Activated naive CD4-positive, alpha-beta T cell treated with anti-CD3 and anti-CD28 coated beads, Interleukin-2, amount 50 U/mL, for 16 hours (primary cell): ENCODE measurements around the gene KRIT1.
"Not testable (repeated sequence)": the region's sequence is repeated elsewhere in the genome, so short reads cannot be mapped to it uniquely, and the experiment has no call there.

Source experiments
- DNase-seq: peaks from one replicate; pipeline ENCODE4 v3.0.0-alpha.2; 2020

Gene KRIT1

DNA sequence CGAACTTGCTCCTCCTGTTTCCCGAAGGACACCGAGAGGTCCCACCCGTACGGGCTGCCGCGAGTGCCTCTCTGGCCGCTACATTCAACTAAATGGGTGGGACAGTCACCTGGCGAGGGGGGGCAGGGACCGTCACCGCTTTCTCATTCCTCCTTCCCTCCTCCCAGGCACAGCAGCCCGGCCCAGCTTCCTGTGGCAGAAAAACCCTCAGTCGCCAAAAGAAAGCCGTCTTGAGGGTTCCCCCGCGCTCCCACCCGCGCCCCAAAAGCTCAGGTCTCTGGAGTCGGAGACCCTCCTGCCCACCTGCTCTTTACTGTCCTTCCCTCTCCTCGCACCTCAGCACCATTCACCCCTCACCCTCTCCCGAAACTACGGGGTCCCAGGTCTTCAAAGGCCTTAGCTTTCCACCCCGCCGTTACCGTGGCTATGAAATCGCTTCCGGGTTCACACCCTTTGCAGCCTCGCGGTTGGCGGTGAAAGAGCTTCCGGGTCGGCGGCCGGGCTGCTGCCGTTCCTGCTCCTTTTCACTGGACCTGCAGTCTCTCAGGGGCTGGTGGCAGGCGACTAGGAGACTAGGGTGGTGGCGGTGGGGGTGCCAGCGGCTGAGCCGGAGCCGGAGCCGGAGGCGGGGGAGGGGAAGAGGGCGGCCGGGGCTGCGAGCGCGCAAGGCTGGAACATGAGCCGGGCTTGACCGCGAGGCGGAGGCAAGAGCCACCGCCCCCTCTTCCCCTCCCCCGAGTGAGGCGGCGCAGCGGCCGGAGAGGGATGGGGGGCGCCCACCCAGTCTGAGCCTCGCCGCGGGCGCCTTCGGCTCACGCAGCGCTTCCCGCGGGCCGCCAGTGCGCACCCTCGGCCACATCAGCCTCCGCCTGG, at the start of gene KRIT1, which contains the start of gene ANKIB1:
TSS of gene KRIT1 (minus strand) at position 428 of the 873 bp plus-strand sequence. CDS start 3,779 bp downstream, outside the sequence.
TSS of gene ANKIB1 (plus strand) at position 488 of the 873 bp plus-strand sequence. CDS start 49,005 bp downstream, outside the sequence.
- DNase-seq, result peak; percentile 86

DNA sequence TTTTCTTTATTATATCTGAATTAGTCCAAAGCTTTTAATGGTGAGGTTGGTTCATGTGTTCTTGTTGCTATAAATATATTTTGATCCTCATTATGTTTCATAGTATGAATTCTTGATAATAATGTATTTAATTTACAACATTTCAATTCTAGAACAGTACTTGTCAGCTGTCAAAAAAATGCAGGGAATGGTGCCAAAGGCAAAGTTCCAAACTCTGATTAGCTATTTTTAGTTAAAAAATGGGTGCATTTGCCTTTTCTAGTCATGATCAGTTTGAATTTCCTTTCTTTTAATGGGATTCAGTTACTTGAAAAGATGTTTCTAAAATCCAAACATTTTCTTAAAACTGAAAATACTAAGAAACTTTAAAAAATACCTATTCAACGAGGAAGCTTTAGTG, 49.7 kb upstream of the KRIT1 start:
- no peak for DNase-seq

DNA sequence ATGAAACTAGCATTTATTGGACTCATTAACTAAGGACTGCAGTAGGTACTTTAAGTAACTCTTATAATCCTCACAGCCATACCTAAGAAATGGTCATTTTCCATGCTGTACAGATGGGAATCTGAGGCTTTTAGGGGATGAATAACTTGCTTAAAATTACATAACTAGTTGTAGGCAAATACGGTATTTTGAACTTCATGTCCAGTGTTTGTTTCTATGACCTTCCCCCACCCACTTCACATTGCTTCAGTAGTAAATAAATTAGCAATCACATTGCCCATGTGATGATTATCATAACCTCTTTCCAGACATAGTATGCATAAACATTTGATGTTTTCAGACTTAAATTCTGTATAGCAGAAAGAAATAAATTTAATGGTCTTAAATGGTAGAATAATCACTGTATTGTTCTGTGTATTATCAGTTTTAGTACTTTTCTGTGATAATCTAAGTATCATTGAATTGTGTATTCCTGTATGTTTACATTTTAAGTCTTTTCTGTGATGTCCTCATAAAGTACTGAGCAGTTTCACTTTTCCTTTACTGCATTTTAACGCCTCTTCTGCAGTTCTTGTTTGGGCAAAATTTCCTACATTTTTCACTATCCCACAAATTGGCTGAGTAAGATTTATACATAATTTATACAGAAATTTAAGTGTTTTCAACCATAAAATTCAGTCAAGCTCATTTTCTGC, 48.3 kb upstream of the KRIT1 start:
- DNase-seq, result no peak

DNA sequence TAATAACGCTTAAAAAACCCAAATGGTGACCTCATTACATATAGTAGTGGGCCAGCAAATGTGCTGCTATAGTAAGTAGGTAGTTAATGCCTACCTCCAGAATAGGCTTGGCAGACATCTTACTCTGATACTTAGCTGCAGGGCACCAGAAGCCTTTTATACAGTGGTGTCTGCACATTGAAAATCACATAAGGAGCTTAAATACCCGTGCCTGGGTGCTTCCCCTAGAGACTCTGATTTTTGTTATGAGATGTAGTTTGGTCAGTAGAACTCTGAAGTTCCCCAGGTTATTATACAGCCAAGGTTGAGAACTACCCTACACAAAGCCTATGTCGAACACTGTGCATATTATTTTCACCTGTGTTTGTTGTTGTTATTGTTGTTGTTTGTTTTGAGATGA, 47.3 kb upstream of the KRIT1 start:
- DNase-seq, result no peak

DNA sequence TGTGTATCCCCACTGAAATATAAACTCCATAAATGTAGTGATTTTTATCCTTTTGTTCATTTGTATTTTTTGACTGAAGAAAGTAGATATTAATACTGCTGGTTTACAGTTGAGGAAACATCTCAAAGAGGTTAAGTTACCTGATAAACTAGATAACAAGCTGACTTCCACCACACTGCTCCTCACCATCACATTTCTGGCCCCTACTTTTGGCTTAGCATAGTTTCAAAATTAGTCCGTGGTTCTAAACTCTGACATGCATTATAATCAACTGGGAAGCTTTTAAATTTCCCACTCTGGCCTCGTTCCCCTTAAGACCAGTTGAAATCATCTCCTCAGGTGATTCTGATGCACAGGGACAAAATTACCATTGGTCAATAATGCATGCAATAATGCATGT, 43.6 kb upstream of the KRIT1 start:
- DNase-seq, result no peak

DNA sequence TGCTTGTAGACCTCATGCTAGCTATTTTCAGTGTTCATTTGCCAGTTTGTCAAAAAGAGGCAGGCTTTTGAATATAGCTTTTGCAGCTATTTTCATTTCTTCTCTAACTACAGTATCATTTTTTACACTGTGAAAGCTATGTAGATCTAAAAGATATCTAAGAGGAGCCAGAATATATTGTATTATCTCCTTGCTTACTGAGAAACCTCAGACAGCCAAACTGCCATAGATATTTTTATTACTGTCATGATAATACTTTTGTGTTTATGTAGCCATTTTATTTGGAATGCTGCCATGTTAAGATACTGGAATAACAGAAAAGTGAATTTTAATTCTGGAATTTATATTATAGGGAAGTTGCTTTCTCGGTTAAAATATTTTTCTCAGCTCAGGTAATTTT, 37.2 kb upstream of the KRIT1 start:
- no peak for DNase-seq

DNA sequence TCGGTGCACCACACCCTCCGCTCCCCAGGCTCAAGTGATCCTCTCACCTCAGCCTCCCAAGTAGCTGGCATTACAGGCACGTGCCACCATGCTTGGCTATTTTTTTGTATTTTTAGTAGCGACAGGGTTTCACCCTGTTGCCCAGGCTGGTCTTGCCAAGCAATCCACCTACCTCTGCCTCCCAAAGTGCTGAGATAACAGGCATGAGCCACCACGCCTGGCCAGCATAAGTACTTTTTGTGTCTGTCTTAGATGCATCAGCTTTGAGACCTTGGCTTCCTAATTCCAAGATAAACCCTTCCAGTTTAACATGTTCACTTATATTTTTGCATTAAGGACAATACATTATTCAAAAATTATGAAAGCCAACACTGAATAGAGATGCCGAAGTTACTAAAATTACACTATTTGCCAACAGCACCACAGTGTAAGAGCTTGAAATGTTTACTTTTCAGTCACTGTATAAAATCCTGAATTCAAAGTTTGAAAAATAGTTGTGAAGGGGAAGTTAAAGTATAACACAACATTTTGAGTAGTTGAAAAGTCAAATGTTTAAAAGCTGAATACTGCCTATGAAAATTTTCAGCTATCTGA, 36.6 kb upstream of the KRIT1 start:
- DNase-seq, result no peak

DNA sequence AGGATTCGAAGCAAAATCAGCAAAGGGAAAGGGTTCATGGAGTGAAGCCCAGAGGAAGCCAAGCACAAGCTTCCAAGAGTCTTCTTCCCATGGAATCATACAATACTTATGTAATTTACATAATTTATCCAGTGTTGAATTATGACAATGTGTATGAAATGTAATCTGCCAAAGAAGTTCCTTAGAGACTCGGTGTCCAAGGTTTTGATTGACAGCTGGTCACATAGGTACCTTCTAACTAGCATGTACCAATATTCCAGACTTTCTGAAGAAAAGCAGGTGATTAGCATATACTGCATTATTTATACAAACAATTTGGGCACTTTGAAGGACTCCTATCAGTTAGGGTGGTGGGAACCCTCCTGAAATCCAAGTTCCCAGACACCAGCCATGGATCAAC, 35.3 kb upstream of the KRIT1 start:
- no peak for DNase-seq

DNA sequence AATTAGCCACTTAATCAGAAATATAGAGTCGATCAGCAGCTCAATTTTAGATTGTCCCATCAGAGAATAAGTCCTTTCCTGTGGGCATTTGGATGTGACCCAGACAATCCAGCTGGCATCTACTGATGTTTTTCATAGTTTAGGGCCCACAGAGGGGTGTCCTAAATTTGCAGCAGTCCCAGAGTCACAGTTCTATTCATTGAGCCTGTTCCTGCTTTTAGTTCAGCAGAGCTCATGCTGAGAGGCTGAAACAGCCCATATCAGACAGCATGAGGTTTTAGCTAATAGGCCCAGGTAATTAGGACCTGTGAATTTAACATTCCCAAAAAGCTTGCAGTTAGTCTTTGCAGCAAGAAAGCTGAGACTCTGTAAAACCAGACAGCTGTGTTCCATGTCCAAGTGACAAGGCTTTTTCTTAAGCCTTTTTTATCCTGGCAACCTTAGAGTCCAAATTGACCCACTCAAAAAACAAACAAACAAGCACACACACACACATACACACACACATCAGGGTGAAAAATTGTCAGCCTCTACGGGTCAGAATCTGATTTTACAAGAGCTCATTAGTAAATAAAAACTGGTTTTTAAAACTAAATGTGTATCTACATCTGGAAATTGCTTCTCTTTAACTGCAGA, 33.8 kb upstream of the KRIT1 start:
- no peak for DNase-seq

DNA sequence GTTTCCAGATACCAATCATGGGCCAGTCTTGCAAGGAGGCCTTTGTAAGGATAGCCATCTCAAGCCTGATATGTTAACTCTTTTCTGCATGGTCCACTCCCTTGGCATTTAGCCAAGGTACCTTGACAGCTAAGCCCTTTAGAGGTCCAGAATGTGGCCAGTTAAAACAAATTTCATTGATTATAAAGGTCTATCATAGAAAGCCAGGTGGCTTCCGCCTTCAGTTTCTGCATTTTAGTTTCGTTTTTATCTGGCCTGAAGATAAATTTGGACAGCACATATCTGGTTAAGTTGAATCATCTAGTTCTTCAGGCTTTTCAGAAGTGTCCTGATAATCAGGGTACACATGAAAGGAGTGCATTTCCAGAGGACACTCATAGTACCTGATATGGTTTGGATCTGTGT, 30.7 kb upstream of the KRIT1 start:
- no peak for DNase-seq

DNA sequence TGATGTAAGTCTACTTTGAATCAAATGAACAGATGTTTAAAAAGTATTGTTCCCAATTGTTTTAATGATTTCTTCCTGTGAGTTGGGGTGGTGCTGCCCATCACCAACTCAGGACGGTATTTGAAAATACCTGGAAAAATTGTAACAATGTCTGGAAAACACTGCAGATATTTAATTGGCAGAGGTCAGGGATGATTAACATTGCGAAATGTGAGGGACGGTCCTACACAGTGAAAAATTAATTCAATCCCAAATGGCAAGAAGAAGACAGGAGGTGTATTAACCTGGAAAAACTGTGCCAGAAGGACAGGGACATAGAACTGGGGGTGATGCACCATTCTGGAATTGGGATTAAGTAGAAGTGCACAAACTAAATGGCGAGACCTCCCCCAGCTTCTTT, 29.6 kb upstream of the KRIT1 start:
- no peak for DNase-seq

DNA sequence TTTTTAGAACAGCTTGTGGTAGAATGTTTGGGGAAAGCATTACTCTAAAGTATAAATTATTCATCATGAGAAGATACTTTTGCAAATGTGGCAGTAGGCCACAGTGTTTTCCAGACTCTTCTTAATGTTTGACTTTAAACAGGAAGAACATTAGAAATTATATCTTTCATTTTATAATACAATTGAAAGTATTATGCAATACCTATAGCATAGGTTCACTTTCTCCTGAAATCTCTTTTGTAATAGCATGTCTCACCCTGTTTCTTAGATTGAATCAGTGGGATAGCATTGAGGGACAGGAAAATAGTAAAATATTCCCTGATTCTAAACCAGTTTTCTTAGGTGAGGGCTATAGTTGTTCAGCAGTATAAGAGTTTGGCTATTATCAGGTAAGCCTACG, 23.2 kb upstream of the KRIT1 start:
- DNase-seq, result no peak

DNA sequence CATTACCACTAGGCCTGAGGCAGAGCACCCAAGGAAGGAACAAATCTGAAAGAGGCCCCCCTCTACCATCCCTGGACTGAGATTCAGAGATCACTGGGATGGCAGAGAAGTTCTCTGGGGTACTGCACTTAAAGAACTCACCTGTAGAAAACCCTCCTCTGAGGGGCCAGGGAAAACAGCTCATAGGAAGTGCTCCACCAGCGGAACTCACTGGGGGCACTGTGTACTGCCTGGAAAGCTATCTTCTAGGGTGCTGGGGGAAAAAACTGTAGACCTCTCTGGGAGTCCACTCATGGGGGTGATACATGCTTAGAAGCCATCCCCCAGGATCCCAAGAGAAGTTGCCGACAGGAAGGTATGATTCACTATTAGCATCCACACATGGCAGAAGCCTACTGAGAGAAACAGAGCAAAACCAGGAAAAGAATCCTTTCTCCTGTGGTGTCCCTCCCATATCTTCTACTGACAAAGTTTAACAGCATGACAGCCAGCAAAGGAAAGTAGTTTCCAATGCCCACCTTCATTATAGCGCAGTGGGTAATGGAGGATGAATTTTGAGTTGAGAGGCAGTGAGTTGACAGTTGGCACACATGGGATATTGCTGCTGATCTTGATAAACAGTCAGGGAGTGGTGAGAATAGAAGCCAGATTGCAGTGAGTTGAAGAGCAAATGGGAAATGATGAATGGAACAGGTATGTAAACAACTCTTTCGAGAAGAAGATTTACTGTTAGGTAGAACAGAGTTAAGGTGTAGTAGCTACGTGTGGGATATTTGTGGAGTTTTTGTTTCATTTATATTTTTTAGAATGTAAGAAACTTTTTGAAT, 20.9 kb upstream of the KRIT1 start:
- no peak for DNase-seq

DNA sequence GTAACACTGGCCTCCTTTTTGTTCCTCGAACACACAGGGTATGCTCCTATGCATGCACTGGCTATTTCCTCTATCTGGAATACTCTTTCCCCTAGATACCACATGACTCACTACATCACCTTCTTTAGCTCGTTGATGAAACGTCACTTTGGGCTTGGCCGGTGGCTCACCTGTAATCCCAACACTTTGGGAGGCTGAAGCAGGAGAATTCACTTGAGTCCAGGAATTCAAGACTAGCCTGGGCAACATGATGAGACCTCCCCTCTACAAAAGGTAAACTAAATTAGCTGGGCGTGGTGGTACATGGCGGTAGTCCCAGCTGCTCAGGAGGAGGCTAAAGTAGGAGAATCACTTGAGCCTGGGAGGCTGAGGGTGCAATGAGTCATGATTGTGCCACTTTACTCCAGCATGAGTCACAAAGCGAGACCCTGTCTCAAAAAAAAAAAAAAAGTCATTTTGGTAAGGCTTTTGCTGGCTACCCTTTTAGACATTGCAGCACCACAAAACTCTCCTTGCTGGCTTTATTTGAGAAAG, 14.6 kb upstream of the KRIT1 start:
- DNase-seq, result no peak

DNA sequence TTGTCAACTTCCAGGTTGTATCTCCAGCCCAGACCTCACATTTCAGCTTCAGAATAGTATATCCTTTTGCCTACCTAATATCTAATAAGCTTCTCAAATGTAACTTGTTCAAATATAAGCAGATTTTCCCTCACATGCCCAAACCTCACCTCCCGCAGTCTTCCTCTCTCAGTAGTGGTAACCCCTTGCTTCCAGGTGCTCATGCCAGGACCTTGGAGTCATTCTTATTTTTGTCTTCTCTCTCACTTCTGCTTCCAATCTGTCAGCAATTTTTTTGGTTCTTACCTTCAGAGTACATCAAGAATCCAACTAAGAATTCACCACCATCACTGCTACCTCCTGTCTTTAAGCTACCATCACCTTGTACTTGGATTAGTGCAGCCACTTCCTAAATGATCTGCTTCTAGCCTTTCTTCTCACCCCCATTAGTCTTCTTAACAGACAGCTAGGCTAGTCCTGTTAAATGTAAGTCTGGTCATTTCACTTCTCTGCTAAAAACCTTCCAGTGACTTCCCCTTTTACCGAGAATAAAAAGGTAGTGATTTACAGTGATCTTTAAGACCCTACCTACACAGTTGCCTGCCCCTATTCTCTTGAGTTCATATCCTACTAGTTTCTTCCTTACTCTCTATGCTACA, 14.0 kb upstream of the KRIT1 start:
- no peak for DNase-seq

DNA sequence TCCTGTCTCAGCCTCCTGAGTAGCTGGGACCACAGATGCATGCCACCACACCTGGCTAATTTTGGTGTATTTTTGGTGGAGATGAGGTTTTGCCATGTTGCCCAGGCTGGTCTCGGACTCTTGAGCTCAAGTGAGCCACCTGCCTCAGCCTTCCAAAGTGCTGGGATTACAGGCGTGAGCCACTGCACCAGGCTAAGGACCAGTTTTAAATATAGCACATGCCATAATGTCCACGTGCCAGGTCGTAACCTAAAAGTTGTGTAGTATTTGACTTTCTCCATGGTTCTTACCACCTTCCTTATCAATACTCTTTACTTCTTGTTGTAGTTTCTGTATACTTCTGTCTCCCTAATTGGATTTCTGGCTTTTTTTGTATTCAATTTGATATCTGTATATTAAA, 13.3 kb upstream of the KRIT1 start:
- DNase-seq, result no peak

DNA sequence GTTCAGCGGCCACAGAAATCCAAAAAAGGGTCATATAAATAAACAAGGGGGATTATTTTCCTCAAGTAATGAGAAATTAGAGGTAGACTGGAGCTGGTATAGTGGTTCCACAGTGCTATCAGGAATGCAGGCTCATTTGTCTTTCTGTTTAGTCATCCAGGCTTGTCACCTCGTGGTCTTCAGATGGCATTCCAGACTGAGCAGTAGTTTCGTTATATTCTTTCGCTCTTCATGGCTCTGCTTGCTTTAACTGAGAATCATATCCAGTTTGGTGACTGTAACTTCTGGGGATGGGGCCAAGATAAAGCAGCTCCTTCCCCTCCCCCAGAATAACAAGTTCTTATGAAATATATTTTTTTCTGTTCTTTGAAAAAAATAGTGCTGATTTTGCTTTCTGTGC, 9.6 kb upstream of the KRIT1 start:
- no peak for DNase-seq

DNA sequence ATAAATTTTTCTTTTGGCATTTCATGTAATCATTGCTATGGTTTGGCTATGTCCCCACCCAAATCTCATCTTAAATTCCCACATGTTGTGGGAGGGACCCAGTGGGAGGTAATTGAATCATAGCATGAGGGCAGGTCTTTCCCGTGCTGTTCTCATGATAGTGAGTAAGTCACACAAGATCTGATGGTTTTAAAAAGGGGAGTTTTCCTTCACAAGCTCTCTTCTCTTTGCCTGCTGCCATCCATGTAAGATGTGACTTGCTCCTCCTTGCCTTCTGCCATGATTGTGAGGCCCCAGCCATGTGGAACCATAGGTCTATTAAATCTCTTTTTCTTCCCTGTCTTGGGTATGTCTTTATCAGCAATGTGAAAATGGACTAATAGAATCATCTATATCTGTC, 9.1 kb upstream of the KRIT1 start:
- DNase-seq, result not testable (repeated sequence)

DNA sequence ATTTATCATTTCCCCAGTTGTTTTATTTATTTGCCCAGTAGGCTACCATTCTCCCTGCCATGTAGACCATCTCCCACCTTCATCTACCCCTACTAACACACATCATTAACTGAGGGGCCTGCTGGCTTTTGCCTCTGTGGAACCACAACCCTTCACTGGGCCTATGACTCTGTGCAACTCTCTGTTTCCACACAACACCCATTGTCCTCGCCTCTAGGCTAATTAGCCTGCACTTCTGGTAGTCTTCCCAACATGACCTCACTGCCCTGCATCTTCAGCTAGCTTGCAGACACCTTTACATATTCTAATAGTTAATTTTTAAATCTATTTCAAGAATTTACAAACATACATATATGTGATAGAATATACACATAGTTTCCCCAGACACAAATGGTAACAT, 7.5 kb upstream of the KRIT1 start:
- DNase-seq, result no peak

DNA sequence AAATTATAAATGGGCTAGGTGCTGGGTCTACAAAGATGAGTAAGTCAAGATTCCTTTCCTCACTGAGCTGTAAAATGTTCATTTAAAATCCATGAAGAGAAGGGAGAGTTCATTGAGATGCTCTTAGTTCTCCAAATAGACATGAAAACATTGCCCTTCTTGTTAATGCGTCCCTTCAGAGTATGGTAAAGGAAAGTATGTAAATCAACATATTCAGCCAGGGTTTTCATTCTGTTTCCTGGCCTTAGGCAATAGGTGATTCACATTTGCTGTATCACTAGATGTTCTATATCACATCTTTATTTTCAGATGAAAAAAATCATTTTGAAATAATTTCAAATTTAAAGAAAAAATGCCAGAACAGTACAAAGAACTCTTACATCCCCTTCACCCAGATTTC, 5.5 kb upstream of the KRIT1 start:
- no peak for DNase-seq

DNA sequence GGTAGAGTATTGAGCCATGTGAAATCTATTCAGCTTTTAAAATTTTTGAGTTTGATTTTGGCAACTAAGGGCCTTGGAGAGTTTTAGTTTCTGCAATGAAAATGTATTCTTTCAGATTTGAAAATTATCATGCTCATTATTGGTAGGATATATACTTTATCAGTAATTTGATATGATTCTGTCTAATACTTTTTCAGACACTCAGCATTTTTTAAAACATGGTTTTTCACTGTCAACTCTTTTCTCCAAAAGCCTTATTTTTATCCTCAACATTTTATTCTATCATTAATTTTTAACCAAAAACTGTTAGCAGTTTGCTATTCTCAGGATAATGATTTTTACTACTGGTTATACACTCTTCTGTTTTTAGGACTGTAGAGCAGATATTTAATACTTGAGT, 4.9 kb upstream of the KRIT1 start:
- DNase-seq, result no peak
